ENCODE measurements around the gene PTBP1.

The PTBP1 gene

DNA sequence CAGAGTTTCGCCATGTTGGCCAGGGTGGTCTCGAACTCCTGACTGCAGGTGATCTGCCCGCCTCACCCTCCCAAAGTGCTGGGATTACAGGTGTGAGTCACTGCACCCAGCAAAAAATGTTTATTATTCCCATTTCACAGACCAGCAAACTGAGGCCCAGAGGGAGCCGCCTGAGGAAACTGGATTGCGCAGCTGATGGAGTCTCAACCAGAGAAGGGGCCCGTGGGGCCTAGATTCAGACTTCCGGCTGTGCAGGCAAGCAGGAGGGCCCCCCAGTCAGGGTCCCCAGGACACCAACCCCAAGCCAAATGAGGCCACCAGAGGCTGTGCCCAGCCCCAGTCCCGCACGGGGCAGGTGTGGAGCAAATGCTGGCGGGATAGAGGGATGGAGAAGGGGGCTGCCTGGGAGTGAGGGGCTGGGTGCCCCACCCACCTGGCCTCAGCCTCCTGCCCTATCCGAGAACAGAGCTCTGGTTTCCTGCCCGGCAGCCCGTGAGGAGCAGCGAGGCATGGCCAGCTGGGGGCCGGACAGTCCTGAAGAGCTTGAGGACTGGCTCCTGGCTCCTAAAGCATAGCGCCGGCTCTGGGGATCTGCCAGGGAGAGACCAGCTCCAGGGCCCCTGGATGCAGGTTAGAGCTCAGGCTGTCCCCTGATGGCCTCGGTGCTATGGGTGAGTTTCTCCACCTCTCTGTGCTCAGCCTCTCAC is 24.4 kb upstream of the PTBP1 start:
- DNase-seq: no peak

DNA sequence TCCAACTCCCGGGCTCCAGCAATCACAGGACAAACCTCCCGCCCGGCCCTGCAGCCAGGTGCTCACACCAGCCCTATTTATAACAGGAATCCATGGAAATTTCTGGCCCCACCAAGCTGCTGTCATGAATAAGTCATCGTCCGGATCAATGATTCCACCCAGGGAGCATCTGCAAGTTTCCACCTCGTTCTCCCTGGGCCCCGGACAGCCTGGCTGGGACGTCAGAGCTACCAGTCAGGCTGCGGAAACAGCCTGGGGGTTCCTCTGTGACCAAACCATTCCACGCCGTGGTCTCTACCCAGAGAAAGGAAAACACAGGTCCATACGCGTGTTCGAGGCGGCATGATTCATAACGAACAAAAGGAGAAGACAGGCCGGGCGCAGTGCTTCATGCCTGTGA is 20.7 kb upstream of the PTBP1 start:
- DNase-seq: no peak

DNA sequence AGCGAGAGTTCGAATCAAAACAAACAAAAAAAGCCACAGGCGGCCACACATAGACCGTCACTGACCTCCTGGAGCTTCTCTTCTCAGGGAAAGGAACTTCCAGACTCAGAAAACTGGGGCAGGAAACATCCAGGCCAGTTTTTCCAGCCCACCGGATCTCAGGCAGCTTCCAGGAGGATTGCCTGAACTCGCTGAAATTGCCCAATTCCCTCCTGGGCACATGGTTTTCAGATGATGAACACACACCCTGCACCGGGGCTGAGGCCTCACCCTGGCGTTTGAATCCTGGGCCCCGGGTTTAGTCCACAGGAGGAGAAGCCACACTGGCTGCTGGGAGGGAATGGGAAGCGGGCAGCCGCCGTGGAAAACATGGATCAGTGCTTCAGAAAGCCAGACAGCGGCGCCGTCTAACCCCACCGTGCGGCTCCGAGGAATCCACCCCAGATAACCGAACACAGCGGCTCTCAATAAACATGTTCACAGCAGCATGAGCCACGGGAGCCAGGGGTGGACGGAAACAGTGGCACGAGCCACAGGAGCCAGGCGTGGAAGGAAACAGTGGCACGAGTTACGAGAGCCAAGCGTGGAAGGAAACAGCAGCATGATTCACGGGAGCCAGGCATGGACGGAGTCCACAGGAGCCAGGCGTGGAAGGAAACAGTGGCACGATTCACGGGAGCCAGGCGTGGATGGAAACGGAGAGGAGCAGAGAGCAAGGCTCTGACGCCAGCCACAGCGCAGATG is 18.2 kb upstream of the PTBP1 start:
- no peak for DNase-seq

DNA sequence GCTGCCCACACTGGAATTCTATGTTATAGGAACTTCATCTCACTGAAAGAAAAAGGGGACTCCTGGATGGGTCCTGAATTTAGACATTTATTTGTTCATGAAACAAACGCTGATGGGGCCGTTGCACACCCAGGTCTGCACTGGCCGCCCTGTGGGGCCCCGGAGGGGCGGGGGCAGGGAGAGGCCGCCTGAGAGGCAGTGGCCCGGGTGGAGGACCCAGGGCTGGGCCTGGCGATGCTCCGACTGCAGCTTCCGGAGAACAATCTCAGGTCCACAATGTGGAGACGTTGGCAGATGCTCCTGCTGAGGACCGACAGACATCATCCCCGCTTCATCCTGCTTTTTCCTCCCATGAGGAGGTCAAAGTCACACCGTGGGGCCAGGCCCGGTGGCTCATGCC is 16.3 kb upstream of the PTBP1 start:
- no peak for DNase-seq

DNA sequence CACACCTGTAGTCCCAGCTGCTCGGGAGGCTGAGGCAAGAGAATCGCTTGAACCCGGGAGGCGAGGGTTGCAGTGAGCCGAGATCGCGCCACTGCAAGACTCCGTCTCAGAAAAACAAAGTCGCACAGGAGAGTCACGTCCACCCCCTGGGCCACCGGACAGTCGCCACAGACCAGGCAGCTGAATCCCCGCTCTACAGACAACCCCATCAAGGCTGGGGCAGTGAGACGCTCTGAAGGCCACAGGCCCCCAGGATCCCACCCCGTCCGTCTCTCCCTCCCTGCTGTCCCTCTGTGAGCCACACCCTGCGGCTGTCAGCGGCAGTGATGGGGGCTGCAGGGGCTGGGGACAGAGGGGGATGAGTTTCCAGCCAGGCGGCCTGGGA is 15.5 kb upstream of the PTBP1 start:
- DNase-seq: no peak

DNA sequence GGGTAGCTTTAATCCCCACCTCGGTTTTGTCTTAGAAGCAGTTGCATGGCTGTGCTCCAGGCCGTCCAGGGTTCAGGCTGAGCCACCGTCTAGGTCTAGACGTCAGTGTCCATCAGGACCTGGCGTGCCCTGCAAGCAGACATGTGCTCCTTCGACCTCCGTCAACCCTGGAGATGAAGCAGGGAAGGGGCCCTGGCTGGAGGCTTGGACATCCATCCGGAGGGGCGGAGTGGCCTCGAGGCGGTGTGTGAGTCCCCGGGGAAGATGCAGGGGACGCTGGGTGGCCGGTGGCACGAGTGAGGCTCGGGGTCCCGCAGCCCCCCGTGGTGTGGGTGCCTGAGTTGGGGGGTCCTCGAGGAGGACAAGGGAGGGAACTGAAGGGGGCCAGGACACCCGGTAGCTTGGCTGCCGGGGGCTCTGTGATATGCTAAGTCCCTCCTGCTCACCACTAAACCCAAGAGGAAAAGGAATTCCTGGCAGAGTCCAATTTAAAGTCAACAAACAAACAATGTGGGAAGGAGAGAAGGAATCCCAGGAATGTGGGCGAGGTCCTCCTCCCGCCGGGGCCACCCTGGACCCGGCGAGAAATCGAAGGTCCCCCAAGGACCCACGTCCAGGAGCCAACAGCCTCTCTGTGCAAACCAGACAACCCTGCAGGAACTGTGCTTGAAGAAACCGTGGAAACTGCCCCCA is 14.9 kb upstream of the PTBP1 start:
- DNase-seq: no peak

DNA sequence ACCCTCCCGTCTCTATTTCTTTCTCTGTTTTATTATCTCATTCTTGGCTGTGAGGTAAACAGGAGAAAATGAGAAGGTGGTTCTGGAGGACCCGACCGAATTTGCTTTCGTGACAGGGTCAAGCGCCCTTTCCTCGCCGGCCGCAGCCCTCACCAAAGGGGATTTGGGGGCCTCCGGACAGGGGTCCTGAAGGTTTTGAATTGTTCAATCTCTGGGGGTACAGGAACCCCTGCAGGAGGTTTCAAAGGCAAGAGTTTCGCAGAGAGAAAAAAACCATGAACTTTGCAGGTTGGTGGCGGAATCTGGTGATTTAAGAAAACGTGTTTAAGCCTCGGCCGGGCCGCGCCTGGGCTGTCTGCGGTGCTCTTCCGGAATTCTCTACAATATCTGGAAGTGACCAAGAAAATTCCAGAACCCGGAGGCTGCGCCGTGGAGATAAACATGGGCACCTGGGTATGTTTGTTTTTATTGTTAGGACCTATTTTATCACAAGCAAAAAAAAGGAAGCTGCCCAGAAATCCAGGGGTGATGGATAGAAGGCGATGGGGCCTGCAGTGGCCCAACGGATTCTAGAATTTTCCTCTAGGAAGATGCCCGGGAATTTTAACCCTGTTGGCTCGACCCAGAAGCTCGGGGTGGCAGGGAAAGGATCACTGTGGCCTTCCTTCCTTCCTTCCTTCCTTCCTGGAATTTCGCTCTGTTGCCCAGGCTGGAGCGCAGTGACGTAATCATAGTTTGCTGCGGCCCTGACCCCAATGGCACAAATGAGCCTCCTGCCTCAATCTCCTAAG is 14.2 kb upstream of the PTBP1 start:
- no peak for DNase-seq

DNA sequence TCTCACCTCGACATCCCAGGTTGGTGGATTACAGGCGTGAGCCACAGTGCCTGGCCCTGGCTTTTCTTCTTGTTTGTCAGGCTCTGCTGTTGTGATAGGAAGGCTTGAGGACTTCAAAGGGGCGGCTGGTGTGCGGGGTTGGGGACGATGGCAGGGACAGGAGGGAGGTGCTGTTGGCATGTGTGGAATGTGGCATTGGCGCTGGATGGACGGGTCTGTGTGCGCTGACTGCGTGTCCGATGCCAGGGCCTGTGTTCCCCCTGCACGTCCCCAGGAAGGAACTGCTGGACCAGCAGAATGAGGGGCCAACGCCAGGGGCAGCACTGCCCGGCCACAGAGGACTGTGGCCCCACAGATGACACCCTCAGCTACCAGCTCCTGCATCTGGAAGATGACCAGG is 12.7 kb upstream of the PTBP1 start:
- DNase-seq: no peak

DNA sequence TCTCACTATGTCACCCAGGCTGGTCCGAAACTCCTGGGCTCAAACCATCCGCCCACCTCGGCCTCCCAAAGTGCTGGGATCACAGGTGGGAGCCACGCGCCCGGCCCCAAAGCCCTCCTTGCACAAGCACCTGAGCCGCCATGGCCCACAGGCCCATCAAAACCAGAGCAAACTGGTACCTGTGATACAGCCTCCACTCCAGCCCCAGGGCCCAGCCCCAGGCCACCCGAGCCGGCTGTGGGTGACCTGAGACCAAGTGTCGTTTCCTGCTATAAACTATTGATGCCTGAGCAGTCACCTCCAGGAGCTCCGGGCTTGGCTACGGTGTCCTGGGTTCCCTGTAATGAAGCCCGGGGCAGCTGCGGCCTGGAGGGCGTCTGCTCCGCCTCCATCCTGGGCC is 9.7 kb upstream of the PTBP1 start:
- no peak for DNase-seq

DNA sequence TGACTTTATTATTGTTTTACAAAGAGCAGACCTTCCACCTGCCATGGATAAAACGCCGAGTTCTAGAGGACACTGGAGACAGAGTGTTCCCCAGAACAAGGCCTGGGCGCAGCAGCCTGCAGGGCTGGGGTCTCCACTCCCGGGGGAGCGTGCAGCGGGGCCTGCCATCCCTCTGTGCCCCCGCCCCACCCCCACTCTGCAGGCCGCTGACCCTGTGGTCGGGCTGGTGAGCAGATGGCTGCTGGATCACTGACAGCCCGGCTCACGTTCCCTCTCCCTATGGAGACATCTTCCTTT is 8.6 kb upstream of the PTBP1 start:
- DNase-seq: no peak

DNA sequence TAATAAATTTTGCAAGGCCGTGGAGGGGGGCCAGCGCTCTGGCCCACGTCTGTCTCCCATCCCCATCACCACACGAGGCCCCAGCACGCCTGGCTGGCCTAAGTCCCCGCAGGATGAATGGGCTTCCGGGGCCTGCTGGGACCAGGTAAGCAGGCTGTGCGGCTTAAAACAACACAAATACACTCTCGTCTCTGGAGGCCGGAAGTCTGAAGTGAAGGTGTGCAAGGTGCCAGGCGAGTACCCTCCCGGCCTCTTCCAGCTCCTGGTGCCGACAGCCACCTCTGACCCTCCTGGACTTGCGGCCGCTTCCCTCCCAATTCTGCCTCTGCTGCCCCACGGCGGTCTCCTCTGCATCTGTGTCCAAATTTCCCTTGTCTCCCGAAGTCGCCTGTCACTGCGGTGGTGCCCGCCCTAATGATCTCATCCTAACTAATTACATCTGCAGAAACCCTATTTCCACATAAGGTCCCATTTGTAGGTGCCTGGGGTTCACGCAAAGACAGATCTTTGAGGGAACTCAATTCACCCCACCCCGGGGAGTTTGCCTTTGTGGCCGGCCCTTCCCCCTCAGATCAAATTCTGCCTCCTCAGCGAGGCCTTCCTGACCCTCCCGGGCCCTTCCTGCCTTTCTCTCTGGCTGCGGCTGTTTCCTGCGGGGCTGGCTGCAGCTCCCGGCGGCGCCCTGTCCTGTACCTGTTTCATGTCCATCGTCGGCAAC is 8.1 kb upstream of the PTBP1 start:
- no peak for DNase-seq

DNA sequence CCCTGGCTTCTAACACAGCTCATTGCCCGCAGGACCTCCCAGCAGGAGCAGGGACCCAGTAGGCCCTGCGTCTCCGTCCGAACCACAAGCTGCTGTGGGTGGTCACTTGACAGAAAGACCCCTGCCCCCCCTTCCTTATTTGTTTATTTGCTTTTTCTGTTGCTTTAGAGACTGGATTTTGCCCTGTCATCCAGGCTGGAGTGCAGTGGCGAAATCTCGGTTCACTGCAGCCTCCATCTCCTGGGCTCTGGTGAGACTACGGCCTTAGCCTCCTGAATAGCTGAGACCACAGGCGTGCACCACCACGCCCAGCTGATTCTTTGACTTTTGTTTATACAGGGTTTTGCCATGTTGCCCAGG is 7.6 kb upstream of the PTBP1 start:
- no peak for DNase-seq

DNA sequence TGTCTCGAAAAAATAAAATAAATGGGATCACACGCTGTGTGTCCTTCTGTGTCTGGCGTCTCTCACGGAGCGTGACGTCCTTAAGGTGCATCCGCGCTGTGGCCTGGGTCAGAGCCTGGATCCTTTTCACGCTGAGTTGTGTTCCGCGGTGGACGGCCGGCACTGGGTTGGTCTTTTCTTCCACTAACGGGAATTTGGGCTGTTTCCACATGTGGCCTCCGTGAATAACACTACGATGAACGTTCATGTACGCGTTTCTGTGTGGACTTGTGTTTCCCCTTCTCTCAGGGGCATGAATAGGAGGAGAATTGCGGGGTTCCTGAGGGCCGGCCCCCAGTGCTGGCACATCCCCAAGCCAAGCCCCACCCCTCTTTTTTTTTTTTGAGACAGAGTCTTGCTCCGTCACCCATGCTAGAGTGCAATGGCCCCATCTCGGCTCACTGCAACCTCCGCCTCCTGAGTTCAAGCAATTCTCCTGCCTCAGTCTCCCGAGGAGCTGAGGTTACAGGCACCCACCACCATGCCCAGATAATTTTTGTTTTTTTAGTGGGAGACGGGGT is 6.2 kb upstream of the PTBP1 start:
- no peak for DNase-seq

DNA sequence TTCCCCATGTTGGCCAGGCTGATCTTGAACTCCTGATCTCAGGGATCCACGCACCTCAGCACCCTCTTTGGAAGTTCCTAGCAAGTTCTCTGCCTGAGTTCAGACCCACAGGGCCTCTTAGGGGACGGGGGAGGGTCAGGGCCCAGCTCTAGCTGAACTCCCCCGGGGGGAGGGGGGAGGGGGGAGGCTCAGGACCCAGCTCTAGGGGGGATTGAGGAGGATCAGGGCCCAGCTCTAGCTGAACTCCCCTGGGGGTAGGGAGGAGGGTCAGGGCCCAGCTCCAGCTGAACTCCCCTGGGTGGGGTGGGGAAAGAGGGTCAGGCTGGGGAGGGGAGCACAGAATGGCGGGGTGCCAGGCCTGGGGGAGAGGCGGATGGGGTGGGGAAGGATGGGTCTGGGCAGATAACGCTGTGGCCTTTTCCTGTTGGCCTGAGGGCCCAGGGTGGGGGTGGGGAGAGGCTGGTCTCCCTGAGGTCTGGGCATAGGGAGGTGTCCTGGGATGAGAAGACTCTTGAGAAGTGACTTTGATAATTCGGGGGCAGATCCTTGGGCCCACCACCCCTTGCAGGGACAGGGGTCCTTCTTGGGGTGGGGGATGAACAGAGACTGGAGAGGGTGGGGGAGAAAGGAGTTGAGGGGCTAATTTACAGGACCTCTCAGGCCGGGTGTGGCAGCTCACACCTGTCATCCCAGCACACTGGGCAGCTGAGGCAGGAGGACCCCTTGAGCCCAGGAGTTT is 5.5 kb upstream of the PTBP1 start:
- no peak for DNase-seq

DNA sequence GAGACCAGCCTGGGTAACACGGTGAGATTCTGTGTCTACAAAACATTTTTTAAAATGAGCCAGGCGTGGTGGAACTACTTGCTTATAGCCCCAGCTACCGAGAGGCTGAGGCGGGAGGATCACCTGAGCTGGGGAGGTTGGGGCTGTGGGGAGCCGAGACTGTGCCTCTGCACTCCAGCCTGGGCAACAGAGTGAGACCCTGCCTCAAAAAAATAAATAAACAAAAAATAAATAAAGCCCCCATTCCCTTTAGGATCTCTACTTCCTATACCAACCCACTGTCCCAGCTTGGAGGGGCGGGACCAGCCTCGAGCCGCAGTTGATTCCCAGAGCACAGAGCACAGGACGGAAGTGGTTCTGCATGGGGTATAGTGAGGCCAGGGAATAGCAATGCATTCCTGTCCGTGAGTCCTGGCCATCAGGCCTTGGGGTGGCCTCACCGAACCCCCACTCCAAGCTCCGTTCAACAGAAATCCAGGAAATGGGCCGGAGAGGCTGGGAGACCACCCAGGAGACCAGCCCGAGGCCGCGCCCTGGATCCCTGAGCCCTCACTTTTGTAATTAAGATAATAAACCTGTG is 4.9 kb upstream of the PTBP1 start:
- no peak for DNase-seq

DNA sequence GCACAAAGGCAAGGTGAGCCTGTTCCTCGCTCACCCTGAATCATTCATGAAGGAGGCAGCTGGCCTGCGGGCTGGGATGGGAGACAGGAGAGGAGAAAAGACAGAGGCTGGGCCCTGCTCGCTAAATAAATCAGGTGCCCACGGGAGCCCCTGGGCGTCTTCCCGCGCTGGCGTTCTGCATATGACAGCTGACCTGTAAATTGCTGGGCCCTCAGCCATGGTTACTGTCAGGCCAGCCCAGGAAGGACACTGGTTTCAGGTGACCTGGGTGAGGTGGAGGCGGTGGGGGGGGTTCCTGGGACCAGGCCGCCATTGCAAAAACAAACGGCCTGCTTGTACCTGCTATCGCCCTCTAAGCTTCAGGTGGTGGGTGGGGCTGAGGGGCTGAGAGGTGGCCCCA is 3.4 kb upstream of the PTBP1 start:
- no peak for DNase-seq

DNA sequence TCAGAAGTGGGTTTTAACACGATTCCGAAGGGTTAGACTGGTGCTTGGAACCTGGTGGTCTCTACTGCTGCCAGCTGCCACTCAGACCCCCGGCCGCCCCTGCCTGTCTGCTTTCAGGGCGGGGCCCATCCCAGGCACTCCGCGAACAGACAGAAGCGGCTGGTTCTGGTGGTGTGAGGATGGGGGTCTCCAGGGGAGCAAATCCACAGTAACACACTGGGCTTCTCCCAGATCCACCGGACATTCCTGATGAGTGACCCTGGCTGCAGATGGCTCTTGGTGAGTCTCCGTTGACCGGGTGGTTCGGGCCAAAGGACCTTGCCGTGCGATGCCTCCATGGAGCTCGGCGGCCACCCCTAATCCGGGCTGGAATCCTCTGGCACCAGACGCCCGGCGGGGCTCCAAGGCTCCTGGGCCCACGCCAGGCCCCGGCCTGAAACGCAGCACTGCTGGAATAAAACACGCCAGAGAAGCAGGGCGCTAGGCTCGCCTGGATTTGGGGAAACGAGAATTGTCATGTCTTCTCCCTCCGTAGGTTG is 2.1 kb upstream of the PTBP1 start:
- DNase-seq: no peak

DNA sequence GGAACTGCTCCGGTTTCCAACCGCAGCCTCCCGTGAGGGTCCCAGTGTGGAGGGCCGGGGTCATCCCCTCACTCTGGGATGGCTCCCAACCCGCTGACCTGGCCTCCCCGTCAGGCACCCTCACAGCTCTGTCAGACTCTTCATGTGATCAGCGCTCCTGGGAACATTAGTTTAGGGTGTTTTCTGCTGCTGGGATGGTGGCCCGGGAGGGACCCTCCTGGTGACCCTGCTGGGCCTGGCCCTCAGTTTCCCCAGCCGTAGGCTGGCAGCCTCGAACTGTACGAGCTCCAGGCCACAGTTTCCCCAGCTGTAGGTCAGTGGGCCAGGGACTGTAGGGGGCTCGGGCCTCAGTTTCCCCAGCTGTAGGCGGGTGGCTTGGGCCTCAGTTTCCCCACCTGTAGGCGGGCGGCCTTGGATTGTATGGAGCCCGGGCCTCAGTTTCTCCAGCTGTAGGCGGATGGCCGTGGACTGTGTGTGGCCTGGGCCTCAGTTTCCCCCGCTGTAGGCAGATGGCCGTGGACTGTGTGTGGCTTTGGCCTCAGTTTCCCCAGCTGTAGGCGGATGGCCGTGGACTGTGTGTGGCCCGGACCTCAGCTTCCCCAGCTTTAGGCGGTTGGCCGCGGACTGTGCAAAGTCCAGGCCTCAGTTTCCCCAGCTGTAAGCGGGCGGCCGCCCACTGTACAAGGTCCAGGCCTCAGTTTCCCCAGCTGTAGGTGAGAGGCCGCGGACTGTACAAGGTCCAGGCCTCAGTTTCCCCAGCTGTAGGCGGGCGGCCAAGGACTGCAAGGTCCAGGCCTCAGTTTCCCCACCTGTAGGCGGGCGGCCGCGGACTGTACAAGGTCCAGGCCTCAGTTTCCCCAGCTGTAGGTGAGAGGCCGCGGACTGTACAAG is 1.3 kb upstream of the PTBP1 start:
- no peak for DNase-seq

DNA sequence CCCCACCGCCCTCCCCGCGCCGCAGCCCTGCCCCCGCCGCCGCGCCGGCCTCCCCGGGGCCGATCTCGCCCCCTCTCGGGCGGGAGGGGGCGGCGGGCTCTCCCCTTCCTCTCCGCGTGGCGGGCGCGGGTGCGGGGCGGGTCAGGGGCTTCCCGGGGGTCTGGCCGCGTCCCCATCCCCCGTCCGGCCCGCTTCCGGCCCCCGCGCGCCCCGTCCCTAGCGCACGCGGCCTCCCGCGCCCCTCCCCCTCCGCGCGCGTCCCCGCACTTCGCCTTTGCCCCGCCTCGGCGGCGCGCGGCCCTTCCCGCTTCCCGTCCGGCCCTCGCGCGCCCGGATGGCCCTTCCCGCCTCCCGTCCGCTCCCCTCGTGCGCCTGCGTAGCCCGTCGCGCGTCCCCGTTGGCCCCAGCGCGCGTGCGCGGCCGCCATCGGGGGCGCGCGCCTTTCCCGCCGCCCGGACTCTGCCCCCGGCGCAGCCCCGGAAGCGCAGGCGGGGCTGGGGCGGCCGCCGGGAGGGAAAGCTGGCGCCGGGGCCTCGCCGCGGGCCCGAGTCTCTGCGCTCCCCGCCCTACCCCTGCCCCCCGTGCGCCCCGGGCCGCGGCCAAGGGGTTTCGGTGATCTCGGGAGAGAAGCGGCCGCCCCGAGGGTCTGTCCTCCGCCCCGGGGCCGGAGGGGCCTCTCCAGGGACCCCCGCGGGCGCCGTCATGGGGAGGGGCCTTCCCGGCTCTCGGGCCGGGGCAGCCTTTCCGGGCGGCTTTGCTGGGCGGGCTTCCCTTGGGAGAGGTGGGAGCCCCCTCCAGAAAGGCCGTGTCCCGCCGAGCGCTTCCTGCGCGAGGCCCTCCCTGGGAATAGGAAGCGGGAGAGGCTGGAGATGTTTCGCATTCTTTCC is 519 bp downstream of the PTBP1 start:
- DNase-seq: no peak

Measured in cortex of kidney (tissue), 1 donor.